Left lung (tissue), 14 donors: ENCODE data around the gene MSL3. TPM values are rescaled to one million over a fixed set of nuclear protein-coding genes. Genes with fewer than 3 reads are reported as not detected.

Experiments
- ATAC-seq: fragments of 200-7000 bp; cut with Tn5 transposase; one replicate; pipeline ENCODE4 v1.9.1; 2020; ENCODE audit warnings: moderate library complexity
- DNase-seq, 4 donors: peaks; one replicate each; pipeline ENCODE4 v3.0.0-alpha.2; 2013 to 2020
- H3K27ac ChIP-seq, 2 donors: fragments of 200-600 bp; sonication (generic) in 1 of 2; one replicate each; pipeline versions ENCODE4 v1.5.0 to v1.8.0; 2020 to 2021
- H3K27me3 ChIP-seq, 2 donors: fragments of 200-600 bp; sonication (generic) in 1 of 2; one replicate each; pipeline versions ENCODE4 v1.5.0 to v1.8.0; 2020 to 2021
- H3K36me3 ChIP-seq, 2 donors: fragments of 200-600 bp; sonication (generic) in 1 of 2; one replicate each; pipeline versions ENCODE4 v1.5.0 to v1.8.0; 2020 to 2021
- H3K4me1 ChIP-seq, 2 donors: fragments of 200-600 bp; one replicate each; pipeline ENCODE4 v1.8.0; 2021
- H3K4me3 ChIP-seq, 2 donors: fragments of 200-600 bp; sonication (generic) in 1 of 2; one replicate each; pipeline versions ENCODE4 v1.5.0 to v1.8.0; 2020 to 2021; ENCODE audit warnings: mild to moderate bottlenecking in 1 of 2
- H3K9me3 ChIP-seq, 2 donors: fragments of 200-600 bp; sonication (generic) in 1 of 2; one replicate each; pipeline versions ENCODE4 v1.5.0 to v1.8.0; 2020 to 2021
- intact Hi-C, 2 donors: fragments of 100-400 bp; cut with DNase I; formaldehyde crosslinking; loops; one replicate each; pipeline versions ENCODE4 v1.11.2 to v1.14.2; 2022
- long read RNA-seq, 12 donors: library from polyadenylated mRNA in 2 of 12; unstranded in 2 of 12; transcript quantifications; one replicate each; pipeline ENCODE4 v2.0.0 and lab custom pipeline, GENCODE V29; 2019 to 2026
- polyA plus RNA-seq, 6 donors: library from polyadenylated mRNA; unstranded; fragments of 120-200 nt; gene quantifications; one replicate each; pipeline ENCODE4 v1.2.1, GENCODE V29; 2013; ENCODE audit not compliant: insufficient read length in 6 of 6
- total RNA-seq, 2 donors: library from RNA; stranded (reverse); fragmentation: NEBNext Ultra II Directional; extraction: Animal tissue kit (Norgen Biotek cat#: 25700); gene quantifications; one replicate each; pipeline ENCODE4 v1.2.1, GENCODE V29; 2021
- TF ChIP-seq, protein P1 (sequence below), 2 donors: fragments of 200-600 bp; sonication (generic) in 1 of 2; IDR thresholded peaks; one replicate each; pipeline versions ENCODE4 v1.5.0 to v1.8.0; 2021; ENCODE audit warnings: antibody characterized with exemption in 2 of 2
- donor health status: DM: no; HTN: yes; CAD: no.
- donor health status: DM: no; HTN: no; CAD: no.

The MSL3 gene, protein sequence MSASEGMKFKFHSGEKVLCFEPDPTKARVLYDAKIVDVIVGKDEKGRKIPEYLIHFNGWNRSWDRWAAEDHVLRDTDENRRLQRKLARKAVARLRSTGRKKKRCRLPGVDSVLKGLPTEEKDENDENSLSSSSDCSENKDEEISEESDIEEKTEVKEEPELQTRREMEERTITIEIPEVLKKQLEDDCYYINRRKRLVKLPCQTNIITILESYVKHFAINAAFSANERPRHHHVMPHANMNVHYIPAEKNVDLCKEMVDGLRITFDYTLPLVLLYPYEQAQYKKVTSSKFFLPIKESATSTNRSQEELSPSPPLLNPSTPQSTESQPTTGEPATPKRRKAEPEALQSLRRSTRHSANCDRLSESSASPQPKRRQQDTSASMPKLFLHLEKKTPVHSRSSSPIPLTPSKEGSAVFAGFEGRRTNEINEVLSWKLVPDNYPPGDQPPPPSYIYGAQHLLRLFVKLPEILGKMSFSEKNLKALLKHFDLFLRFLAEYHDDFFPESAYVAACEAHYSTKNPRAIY
- total RNA-seq (10 to 100 TPM; 27.3 to 38.8 TPM), polyA plus RNA-seq (10 to 100 TPM; 36.5 to 45.8 (median 41.2) TPM)
- long read RNA-seq, donor 1, full-length matches to known transcripts = 19 of 47 reads
- long read RNA-seq, donor 1, partial matches to known transcripts = 28 of 47 reads
- long read RNA-seq, donor 1, other reads (novel, unspliced or antisense) = 0 of 47 reads
- long read RNA-seq, donor 2, full-length matches to known transcripts = 9 of 31 reads
- long read RNA-seq, donor 2, partial matches to known transcripts = 22 of 31 reads
- long read RNA-seq, donor 2, other reads (novel, unspliced or antisense) = 0 of 31 reads
- long read RNA-seq, donor 3, full-length matches to known transcripts = 9 of 24 reads
- long read RNA-seq, donor 3, partial matches to known transcripts = 15 of 24 reads
- long read RNA-seq, donor 3, other reads (novel, unspliced or antisense) = 0 of 24 reads
- long read RNA-seq, donor 4, partial matches to known transcripts = 9 of 14 reads
- long read RNA-seq, donor 4, other reads (novel, unspliced or antisense) = 0 of 14 reads
- long read RNA-seq, donor 5, full-length matches to known transcripts = 6 of 20 reads
- long read RNA-seq, donor 5, partial matches to known transcripts = 14 of 20 reads
- long read RNA-seq, donor 5, other reads (novel, unspliced or antisense) = 0 of 20 reads
- long read RNA-seq, donor 6, full-length matches to known transcripts = 7 of 32 reads
- long read RNA-seq, donor 6, partial matches to known transcripts = 25 of 32 reads
- long read RNA-seq, donor 6, other reads (novel, unspliced or antisense) = 0 of 32 reads
- long read RNA-seq, donor 7, partial matches to known transcripts = 0 of 7 reads
- long read RNA-seq, donor 7, other reads (novel, unspliced or antisense) = 0 of 7 reads
- long read RNA-seq, donor 8, full-length matches to known transcripts = 13 of 13 reads
- long read RNA-seq, donor 8, partial matches to known transcripts = 0 of 13 reads
- long read RNA-seq, donor 8, other reads (novel, unspliced or antisense) = 0 of 13 reads
- long read RNA-seq, donor 9 = 0 reads
- long read RNA-seq, donor 10, partial matches to known transcripts = 7 of 11 reads
- long read RNA-seq, donor 10, other reads (novel, unspliced or antisense) = 1 of 11 reads
- long read RNA-seq, donor 11, full-length matches to known transcripts = 17 of 61 reads
- long read RNA-seq, donor 11, partial matches to known transcripts = 44 of 61 reads
- long read RNA-seq, donor 11, other reads (novel, unspliced or antisense) = 0 of 61 reads
- long read RNA-seq, donor 12, partial matches to known transcripts = 19 of 28 reads
- long read RNA-seq, donor 12, other reads (novel, unspliced or antisense) = 0 of 28 reads

DNA sequence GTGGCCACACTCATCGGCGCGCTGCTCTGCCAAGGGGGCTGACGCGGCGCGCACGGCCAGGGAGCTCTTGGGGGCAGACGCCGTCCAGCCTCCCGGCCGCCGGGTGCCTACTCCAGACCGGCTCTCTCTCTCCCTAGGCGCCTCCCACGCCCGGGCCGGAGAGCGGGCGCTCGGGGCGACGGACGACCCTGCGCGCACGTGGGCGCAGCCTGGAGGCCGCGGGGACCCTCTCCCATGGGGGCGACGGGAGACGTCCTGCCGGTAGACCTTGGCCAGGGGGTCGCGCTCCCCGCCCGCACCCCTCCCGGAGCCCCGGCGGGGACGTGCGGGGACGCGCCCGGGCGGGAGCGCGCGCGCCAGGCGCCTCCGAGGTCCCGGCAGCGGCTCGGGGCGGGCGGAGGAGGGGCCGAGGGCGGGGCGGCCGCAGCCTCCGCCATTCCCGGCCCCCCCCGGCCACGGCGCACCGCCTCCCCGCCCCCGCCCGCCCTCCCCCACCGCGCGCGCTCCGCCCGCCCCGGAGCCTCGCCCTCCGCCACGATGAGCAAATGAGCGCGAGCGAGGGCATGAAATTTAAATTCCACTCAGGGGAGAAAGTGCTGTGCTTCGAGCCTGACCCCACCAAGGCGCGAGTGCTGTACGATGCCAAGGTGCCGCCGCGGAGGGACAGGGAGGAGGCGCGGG lies at the start of gene MSL3:
TSS of gene MSL3 (plus strand) at position 519 of the 681 bp plus-strand sequence. CDS start at position 546, 27 bp downstream.
- Histone ChIP-seq H3K4me1 (peaks cover 0 to 18% of the 10 kb centered on the region in 2 donors), H3K36me3 (peaks cover 0 to 9% of the 10 kb centered on the region in 2 donors), H3K27me3 (no peaks in the 10 kb centered on the region), H3K27ac (peak within 1 kb of the TSS; percentile 83 to 95), H3K4me3 (peak within 1 kb of the TSS; percentile 49 to 61), H3K9me3 (no peaks in the 10 kb centered on the region)
- TF ChIP-seq, protein P1, sequence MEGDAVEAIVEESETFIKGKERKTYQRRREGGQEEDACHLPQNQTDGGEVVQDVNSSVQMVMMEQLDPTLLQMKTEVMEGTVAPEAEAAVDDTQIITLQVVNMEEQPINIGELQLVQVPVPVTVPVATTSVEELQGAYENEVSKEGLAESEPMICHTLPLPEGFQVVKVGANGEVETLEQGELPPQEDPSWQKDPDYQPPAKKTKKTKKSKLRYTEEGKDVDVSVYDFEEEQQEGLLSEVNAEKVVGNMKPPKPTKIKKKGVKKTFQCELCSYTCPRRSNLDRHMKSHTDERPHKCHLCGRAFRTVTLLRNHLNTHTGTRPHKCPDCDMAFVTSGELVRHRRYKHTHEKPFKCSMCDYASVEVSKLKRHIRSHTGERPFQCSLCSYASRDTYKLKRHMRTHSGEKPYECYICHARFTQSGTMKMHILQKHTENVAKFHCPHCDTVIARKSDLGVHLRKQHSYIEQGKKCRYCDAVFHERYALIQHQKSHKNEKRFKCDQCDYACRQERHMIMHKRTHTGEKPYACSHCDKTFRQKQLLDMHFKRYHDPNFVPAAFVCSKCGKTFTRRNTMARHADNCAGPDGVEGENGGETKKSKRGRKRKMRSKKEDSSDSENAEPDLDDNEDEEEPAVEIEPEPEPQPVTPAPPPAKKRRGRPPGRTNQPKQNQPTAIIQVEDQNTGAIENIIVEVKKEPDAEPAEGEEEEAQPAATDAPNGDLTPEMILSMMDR (IDR thresholded peaks at IDR 0.05) = no peak
- DNase-seq (peak; percentile 48 to 88 (median 56)), ATAC-seq (peak; percentile 75)
- intact Hi-C loops = no loop called here

DNA sequence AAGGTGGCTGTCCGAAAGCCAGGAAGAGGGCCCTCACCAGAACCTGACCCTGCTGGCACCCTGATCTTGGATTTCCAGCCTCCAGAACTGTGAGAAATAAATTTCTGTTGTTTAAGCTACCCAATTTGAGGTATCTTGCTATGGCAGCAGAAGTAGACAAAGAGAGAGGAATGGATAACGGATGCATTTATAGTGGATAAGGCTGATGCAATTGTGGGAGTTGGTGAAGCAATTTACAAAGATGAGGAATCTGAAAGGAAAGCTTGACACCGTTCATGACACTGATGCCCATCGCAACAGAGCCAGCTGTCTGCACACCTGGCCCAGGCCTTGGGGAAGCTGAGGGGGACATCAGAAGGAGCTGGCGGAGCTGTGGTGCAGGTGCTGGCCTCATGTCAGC lies 35.7 kb upstream of the MSL3 start:
- intact Hi-C loops = no loop called here
- DNase-seq (no peak), ATAC-seq (no peak)
- H3K9me3 ChIP-seq = no peaks in the 10 kb centered on the region
- H3K36me3 ChIP-seq = no peaks in the 10 kb centered on the region
- TF ChIP-seq, protein P1 (IDR thresholded peaks at IDR 0.05) = no peak
- H3K27ac ChIP-seq = no peak overlapping the region
- no peaks in the 10 kb centered on the region for H3K27me3 ChIP-seq
- no peak overlapping the region for H3K4me3 ChIP-seq
- H3K4me1 ChIP-seq = no peaks in the 10 kb centered on the region

GRCh38 chrX:11724122-11725017 lies 33.7 kb upstream of the MSL3 start:
- Histone ChIP-seq H3K4me1 (no peaks in the 10 kb centered on the region), H3K4me3 (no peak overlapping the region), H3K27me3 (no peaks in the 10 kb centered on the region), H3K36me3 (no peaks in the 10 kb centered on the region), H3K27ac (no peak overlapping the region), H3K9me3 (no peaks in the 10 kb centered on the region)
- ATAC-seq (peak; percentile 64), DNase-seq (peak in 2 of 4 donors; percentile 33 to 38)
- TF ChIP-seq, protein P1 (IDR thresholded peaks at IDR 0.05) = peak; percentile 38 to 48
- intact Hi-C loops = no loop called here
